Glomerular visceral epithelial cell (primary cell): ENCODE measurements around the gene MCL1.

Experiments used
- DNase-seq: peaks from one replicate; pipeline ENCODE4 v3.0.0-alpha.2; 2016; ENCODE audit errors: extremely low spot score

The MCL1 gene

DNA sequence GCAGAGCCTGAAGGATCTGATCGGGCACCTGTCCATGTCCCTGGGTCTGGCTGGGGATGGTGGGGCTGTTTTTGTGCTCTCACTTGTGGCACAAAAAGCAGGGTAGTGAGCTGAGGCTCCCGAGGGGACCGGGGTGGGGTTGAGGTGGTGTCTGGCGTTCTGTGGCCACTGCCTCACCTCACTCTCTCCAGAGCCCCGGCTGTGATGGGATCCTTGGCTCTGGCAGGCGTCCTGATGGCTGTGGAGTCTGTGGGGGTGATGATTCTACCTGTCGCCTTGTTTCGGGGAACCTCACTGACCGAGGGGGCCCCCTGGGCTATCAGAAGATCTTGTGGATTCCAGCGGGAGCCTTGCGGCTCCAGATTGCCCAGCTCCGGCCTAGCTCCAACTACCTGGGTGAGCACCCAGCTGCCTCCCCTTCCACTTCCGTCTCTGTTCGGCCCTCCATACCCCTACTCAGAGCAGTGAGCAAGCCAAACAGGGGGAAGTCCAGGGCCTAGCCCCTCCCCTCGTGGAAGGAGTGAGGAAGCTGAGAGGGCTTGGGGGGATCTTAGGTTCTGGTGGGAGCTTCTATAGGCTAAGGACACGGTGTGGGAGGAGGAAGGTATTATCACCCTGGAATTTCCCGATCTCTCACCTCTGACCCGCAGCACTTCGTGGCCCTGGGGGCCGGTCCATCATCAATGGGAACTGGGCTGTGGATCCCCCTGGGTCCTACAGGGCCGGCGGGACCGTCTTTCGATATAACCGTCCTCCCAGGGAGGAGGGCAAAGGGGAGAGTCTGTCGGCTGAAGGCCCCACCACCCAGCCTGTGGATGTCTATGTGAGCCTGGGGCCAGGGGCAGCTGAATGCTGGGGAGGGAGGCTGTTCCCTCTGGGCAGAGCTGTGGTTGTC is 23.2 kb downstream of the MCL1 start:
- DNase-seq, result no peak

DNA sequence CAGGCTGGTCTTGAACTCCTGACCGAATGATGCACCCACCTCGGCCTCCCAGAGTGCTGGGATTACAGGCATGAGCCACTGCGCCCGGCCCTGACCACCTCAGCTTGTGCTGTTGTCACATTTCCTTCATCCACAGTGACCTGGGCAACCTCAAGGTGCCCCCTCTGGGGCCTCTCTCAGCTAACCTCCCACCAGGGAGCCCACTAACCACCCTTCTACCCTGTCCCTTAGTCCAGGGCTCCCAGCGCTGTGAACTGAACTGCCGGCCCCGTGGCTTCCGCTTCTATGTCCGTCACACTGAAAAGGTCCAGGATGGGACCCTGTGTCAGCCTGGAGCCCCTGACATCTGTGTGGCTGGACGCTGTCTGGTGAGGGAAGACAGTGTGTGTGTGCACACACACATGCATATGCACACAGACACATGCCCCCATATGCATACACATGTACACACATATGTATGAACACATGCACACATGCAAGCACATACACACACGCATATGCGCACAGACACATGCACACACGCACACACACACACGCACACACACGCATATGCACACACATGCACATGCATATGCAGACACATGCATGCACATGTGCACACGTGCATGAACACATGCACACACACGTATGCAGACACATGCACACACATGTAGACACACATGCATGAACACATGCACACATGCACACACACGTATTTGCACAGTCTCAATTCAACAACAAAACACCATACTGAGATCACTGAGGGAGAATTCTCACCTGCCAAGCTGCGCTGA is 24.0 kb downstream of the MCL1 start:
- DNase-seq, result no peak

DNA sequence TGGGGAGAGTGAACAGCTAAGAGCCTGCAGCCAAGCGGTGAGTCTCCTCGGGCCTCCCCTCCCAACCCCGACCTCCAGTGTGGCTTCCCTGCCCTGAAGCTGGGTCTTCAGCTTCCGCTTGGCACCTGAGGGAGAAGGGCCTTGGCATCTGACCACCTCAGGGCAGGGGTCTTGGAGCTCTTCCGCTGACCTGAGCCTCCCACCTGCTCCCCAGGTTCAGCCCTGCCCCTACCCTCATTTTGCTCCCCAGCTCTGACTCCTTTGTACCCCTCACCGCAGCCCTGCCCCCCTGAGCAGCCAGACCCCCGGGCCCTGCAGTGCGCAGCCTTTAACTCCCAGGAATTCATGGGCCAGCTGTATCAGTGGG is 25.3 kb downstream of the MCL1 start:
- no peak for DNase-seq

DNA sequence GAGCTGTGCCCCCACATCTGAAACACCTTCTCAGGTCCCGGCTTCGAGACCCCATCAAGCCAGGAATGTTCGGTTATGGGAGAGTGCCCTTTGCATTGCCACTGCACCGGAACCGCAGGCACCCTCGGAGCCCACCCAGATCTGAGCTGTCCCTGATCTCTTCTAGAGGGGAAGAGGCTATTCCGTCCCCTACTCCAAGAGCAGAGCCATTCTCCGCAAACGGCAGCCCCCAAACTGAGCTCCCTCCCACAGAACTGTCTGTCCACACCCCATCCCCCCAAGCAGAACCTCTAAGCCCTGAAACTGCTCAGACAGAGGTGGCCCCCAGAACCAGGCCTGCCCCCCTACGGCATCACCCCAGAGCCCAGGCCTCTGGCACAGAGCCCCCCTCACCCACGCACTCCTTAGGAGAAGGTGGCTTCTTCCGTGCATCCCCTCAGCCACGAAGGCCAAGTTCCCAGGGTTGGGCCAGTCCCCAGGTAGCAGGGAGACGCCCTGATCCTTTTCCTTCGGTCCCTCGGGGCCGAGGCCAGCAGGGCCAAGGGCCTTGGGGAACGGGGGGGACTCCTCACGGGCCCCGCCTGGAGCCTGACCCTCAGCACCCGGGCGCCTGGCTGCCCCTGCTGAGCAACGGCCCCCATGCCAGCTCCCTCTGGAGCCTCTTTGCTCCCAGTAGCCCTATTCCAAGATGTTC is 25.9 kb downstream of the MCL1 start:
- no peak for DNase-seq

DNA sequence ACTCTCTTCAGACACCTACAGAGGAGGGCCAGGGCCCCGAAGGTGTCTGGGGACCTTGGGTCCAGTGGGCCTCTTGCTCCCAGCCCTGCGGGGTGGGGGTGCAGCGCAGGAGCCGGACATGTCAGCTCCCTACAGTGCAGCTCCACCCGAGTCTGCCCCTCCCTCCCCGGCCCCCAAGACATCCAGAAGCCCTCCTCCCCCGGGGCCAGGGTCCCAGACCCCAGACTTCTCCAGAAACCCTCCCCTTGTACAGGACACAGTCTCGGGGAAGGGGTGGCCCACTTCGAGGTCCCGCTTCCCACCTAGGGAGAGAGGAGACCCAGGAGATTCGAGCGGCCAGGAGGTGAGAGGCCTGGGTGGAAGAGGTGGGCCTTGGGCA is 26.5 kb downstream of the MCL1 start:
- no peak for DNase-seq

DNA sequence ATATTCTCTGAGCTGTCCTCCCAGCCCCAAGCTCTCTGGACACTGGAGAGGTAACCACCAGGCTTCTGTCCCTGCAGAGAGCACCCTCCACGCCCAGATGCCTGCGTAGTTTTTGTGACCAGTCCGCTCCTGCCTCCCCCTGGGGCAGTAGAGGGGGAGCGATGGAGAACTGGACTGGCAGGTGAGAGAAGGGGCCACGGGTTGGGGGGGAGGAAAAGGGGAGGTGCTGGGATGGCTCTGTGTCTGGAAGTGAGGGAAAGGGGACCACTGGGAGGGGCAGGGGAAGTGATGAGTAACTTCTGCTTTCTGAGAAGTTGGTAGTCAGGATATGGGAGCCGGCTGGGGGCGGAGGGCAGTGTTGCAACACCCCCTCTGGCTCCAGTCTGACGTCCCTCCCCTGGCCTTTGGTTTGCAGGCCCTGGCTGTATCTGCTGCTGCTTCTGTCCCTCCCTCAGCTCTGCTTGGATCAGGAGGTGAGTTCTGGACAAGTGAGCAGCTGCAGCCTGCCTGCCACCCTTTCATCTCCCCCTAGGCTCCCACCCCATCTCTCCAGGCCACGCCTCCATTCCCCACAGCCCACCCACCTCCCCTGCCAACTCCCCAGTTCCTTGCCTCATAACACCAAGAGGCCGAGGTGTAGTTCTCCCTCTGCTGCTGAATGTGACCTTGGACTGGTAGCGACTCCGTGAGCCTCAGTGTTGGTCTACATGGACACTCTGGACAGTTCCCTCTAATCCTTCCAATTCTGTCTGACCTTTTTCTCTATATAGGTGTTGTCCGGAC is 27.1 kb downstream of the MCL1 start:
- peak; percentile 67 for DNase-seq

DNA sequence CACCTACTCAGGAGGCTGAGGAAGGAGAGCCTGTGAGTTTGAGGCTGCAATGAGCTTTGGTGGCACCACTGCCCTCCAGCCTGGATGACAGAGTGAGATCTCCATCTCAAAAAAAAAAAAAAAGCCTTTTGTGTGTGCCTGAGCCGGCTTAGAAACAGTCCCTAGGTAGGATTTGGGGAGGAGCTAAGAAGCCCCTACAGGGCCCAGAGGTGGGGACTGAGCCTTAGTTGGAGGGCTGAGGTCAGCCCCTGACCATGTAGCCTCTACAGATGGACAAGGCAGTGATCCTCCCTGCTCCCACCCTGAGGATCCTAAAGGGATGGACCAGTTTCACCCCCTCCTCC is 27.7 kb downstream of the MCL1 start:
- DNase-seq, result no peak

DNA sequence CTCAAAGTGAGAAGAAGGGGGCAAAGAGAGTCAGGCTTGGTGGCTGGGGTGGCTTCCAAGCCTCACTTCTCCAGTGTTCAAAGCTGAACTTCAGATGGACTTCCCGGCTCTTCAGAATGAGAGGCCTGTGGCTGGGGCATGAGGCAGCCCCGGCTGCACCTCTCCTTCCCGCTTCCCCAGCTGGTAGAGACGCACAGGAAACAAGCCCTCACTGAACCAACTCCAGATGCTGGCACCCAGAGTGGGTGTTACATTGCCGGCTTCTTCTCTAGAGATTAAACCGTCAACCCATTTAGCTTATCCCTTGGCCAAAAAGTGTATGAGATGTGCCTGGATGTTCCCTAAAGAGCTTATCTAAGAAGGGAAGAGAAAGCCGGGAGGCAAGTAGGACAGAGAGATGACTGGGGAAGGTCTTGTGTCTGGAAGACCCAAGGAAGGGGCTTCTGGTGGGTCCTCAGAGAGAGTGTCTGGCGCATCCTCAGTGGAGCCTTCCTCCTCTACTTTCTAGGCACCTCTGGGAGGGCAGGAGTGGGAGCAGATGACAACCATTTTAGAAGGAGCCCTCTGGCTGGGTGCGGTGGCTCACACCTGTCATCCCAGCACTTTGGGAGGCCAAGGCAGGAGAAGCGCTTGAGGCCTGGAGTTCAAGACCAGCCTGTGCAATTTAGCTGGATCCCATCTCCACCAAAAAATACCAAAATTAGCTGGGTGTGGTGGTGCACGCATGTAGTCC is 28.2 kb downstream of the MCL1 start:
- DNase-seq, result no peak

DNA sequence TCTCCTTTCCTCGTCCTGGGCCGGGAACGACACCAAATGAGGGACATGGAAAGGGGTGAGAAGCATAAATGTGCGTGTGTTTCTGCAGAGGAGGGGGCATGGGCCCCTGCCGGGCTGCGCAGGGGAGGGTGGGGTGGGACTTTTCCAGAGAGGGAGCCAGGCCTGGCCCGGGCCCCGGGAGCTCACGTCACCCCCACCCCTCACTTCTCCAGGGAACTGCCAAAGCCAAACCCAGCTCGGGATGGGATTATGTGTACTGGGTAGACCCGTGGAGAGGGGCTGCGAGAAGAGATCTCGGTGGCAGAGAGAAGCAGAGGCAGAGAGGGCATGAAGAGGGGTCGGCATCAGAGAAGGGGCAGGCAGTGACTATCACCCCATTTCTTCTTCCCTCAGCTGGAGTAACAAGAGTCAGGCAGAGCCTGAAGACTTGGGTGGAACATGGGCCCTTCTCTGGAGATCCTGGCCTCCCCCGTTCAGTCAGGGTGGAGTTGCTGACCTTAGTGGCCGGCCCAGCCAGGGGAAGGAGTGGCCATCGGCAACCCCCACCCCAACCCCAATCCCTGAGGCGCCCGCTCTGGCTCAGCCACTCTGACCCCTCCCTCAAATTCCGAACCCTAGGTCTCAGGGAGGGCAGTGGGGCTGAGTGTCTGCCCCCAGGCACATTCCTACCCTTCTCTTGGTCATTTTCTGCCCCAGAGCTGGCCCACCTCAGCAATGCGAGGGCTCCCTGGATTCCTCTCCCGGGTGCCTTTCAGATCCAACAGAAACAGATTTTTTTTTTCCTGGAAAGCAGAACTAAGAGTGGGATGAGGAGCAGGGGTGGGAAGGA is 29.0 kb downstream of the MCL1 start:
- DNase-seq, result no peak

DNA sequence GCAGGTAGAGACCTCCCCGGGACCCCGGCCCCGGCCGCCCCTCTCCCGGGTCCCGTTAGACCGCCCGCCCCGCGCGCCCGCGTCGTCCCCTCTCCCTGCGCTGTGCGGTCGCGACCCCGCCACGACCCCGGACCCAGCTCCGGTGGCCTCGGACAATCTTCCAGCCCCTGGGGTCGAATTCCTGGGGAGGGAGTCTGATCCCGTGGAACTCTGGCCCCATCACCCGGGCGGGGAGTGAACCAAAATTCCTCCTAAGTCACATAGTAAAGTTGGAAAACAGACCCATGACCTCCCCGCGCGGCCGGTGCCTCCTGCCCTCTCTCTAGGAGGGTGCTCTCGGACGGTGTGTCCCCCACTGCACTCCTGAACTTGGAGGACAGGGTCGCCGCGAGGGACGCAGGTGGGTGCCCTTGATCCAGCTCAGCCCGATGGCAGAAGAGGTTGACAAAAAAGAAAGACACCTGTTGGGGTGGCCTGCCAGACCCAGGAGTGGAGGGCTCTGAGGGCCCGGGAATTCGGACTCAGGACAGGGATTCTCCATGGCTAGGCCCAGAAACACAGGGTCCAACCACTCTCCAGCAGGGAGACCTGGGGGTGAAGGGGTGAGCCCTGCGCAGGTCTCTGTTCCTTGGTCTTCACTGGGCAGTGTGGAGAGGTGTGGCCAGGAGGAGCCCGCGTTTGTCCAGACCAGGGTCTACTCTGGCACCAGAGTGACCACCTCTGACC is 29.8 kb downstream of the MCL1 start:
- no peak for DNase-seq

DNA sequence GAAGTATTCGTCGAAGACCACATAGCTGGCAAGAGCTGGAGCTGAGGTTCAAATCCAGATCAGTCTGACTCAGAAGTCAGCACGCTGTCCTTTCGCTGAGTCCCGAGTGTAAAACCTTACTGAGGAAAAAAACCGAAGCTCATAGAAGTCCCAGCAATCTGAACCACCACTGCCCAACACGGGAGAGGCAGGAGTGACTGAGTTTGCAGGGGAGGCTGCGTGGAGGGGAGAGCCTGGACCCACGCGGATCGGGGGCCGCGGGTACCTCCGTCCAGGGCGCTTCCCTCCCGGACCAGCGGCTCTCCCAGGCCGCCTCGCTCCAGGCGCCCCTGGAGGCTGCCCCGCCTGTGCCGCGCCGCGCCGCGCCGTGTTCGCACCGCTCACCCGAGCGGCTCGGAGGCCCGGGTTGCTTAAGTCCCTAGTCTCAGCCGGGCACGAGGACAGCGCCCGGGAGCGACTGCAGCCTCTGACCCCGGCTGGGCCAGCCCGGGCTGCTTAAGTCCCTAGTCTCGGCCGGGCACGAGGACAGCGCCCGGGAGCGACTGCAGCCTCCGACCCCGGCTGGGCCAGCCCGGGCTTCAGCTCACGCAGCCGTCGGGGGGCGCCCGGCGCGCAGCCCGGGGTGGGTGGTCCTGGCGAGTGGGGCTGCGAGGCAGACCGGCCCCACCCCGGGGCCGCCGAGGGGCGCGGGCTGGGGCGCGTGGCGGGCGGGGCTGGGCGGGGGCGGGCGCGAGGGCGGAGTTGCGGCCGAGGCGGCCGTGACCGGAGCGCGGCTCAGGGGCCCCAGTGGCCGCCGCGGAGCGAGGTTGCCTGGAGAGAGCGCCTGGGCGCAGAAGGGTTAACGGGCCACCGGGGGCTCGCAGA is 30.5 kb downstream of the MCL1 start, which contains the start of gene ADAMTSL4:
TSS of gene ADAMTSL4 (plus strand) at position 777 of the 864 bp plus-strand sequence. CDS start 2,881 bp downstream, outside the sequence.
- DNase-seq, result peak; percentile 80

DNA sequence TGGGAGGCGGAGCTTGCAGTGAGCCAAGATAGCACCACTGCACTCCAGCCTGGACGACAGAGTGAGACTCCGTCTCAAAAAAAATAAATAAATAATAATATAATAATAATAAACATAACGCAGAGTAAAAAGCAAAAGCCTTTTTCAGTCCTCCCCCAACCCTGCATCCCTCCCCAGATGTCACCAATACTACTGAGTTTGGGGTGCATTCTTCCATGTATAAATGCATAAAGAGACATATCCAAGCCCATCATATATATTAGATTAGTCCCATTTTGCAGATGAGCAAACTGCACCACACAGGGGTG is 31.1 kb downstream of the MCL1 start:
- no peak for DNase-seq

DNA sequence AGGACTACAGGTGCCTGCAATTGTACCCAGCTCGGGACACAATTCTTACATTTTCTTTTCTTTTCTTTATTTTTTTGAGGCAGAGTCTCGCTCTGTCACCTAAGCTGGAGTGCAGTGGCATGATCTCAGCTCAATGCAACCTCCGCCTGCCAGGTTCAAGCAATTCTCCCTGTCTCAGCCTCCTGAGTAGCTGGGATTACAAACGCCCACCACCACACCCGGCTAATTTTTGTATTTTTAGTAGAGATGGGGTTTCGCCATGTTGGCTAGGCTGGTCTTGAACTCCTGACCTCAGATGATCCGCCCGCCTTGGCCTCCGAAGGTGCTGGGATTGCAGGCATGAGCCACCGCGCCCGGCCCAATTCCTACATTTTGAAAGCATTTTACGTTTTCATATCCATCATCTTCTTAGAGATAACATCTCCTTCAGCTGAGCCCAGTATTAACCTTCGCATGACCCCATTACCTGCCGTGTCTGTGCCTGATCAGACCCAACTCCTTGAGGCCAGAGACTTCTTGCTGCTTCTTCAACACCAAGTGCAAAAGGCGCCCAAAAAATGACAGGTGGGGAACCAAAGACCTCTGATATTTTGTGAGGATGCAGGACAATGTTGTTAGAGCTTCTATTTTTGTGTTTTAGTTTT is 33.0 kb downstream of the MCL1 start:
- DNase-seq, result no peak

DNA sequence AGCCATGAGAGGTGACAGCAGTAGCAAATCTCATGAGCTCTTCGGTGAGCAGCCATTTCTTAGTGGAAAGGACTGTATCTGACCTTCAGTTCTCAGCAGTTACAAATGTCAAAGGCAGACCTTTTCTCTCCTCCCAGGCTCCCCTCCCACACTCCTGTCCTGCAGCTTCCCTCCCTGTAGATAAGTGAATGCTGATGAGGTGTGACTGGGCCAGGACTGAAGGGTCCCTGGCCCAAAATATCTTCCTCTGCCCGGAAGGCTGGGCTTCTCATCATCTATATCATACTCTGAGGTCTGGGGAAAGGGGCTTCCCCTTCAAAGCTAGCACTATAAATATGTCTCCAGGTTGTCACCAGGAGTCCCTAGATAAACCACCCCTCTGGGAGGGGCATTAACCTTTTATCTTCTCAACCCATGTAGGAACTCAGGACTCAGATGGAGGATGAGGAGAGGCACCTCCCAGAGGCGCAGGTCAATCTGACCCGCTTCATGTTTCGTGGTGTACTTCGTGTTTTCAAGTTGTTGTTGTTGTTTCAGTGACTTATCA is 33.9 kb downstream of the MCL1 start:
- no peak for DNase-seq

DNA sequence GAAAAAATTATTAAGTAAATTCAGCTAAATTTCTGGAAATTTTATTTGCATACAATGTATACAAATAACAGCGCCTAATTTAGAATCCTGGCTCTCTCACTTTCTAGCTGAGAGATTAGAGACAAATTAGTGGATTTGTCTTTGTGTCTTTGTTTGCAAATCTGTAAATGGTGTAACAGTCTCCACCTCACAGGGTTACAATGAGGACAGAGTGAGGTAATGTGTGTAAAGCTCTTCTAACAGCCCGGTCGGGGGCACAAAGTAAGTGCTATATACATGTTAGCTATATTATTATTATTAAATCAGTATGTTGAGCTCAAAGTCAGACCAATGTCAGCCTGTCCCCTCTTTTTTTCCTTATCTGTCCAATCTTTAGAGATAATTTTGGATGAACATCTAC is 35.2 kb downstream of the MCL1 start:
- DNase-seq, result no peak

DNA sequence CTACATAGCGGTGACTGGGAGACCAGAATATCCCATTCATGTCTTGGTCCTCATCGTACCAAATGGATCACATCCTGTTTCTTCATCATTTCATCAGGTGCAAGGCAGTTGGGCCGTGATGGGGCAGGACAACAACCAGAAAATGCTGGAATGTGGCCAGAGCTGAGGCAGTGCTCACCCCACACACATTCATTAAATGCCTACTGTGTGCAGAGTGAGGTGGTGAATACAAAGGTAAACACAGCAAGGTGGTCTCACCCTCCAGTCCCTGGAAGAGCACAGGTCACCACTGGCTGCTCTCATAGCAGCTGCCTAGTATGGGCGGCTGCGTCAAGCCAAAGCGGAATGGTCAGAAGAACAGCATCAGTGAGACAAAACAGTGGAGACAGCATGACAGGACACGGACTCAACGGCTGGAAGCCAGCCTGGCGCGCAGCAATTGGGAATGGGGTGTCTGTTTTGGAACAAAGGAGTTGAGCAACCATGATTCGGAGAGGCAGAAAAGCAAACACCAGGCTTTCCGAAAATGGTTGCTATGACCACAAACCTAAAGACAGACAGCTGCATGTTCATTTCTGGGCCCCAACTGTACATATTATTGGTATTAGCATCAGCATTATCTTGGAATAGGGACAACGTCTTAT is 35.8 kb downstream of the MCL1 start:
- no peak for DNase-seq
